Activated T-helper 17 cell treated with anti-CD3 and anti-CD28 coated beads, Interleukin-2, amount 50 U/mL, for 72 hours (primary cell): Measurements from ENCODE around the gene ZNF836. TPM values are rescaled to one million over a fixed set of nuclear protein-coding genes. Genes with fewer than 3 reads are reported as not detected.
A peak's percentile ranks its signal among the peaks of the same experiment; 100 is the strongest.
"Not testable (repeated sequence)": the region's sequence is repeated elsewhere in the genome, so short reads cannot be mapped to it uniquely, and the experiment has no call there.

Source experiments
- ATAC-seq: fragments of 150-1000 bp; cut with Tn5 transposase; replicated peaks from 2 replicates; pipeline ENCODE4 v1.10.0; 2021; ENCODE audit warnings: mild to moderate bottlenecking, moderate library complexity
- H3K27ac Mint-ChIP-seq: one replicate; pipeline ENCODE4 v1.8.0; 2022; ENCODE audit warnings: mixed read lengths
- H3K27me3 Mint-ChIP-seq: one replicate; pipeline ENCODE4 v1.8.0; 2022; ENCODE audit warnings: mixed read lengths
- H3K36me3 Mint-ChIP-seq: one replicate; pipeline ENCODE4 v1.8.0; 2022; ENCODE audit warnings: low read depth, mild to moderate bottlenecking, mixed read lengths
- H3K4me1 Mint-ChIP-seq: one replicate; pipeline ENCODE4 v1.8.0; 2022; ENCODE audit warnings: mixed read lengths
- H3K4me3 Mint-ChIP-seq: one replicate; pipeline ENCODE4 v1.8.0; 2022; ENCODE audit warnings: mild to moderate bottlenecking, mixed read lengths
- H3K9me3 Mint-ChIP-seq: one replicate; pipeline ENCODE4 v1.8.0; 2022; ENCODE audit warnings: mixed read lengths
- total RNA-seq, 2 donors: library from RNA; stranded (reverse); gene quantifications; one replicate each; pipeline ENCODE4 v1.2.3, GENCODE V29; 2022

ZNF836 gene
- 10 to 100 TPM in 1 of 2 donors, 1 to 10 TPM in 1; 8.8 to 15.1 TPM for total RNA-seq

- H3K27me3 Mint-ChIP-seq: no peaks in the 10 kb centered on the region
- peak within 1 kb of the TSS; percentile 90 for H3K27ac Mint-ChIP-seq
- peaks cover 50% of the 10 kb centered on the region for H3K36me3 Mint-ChIP-seq
- no peaks in the 10 kb centered on the region for H3K9me3 Mint-ChIP-seq
- H3K4me3 Mint-ChIP-seq: peak within 1 kb of the TSS; percentile 100
- ATAC-seq: peak; percentile 96
- peaks cover 14% of the 10 kb centered on the region for H3K4me1 Mint-ChIP-seq
Measured at GRCh38 chr19:52171321-52172169, at the start of gene ZNF836. TSS of gene ZNF836 (minus strand) at chr19:52171621. CDS start at chr19:52168072, 3,549 bp downstream.

- no peaks in the 10 kb centered on the region for H3K9me3 Mint-ChIP-seq
- H3K4me3 Mint-ChIP-seq: no peak overlapping the region
- H3K27ac Mint-ChIP-seq: peak overlapping the region; percentile 77
- peaks cover 100% of the 10 kb centered on the region for H3K36me3 Mint-ChIP-seq
- H3K27me3 Mint-ChIP-seq: no peaks in the 10 kb centered on the region
- H3K4me1 Mint-ChIP-seq: peaks cover 6% of the 10 kb centered on the region
- no peak for ATAC-seq
Measured at GRCh38 chr19:52221031-52221430, 49.6 kb upstream of the ZNF836 start.

- H3K9me3 Mint-ChIP-seq: no peaks in the 10 kb centered on the region
- H3K27ac Mint-ChIP-seq: no peak overlapping the region
- peaks cover 6% of the 10 kb centered on the region for H3K4me1 Mint-ChIP-seq
- no peaks in the 10 kb centered on the region for H3K27me3 Mint-ChIP-seq
- H3K4me3 Mint-ChIP-seq: no peak overlapping the region
- peaks cover 100% of the 10 kb centered on the region for H3K36me3 Mint-ChIP-seq
- no peak for ATAC-seq
Measured at GRCh38 chr19:52219611-52220010, 48.2 kb upstream of the ZNF836 start.

- Mint-ChIP-seq H3K27ac (peak overlapping the region; percentile 18), H3K36me3 (peaks cover 100% of the 10 kb centered on the region), H3K4me3 (no peak overlapping the region), H3K4me1 (peaks cover 6% of the 10 kb centered on the region), H3K27me3 (no peaks in the 10 kb centered on the region), H3K9me3 (no peaks in the 10 kb centered on the region)
- no peak for ATAC-seq
Measured at GRCh38 chr19:52217576-52217975, 46.2 kb upstream of the ZNF836 start.

- H3K36me3 Mint-ChIP-seq: peaks cover 100% of the 10 kb centered on the region
- no peaks in the 10 kb centered on the region for H3K27me3 Mint-ChIP-seq
- H3K4me3 Mint-ChIP-seq: no peak overlapping the region
- H3K27ac Mint-ChIP-seq: no peak overlapping the region
- peaks cover 6% of the 10 kb centered on the region for H3K4me1 Mint-ChIP-seq
- no peak for ATAC-seq
- no peaks in the 10 kb centered on the region for H3K9me3 Mint-ChIP-seq
Measured at GRCh38 chr19:52216401-52216800, 45.0 kb upstream of the ZNF836 start.

- H3K9me3 Mint-ChIP-seq: no peaks in the 10 kb centered on the region
Measured at GRCh38 chr19:52214241-52214640, 42.8 kb upstream of the ZNF836 start.

GRCh38 chr19:52212572-52213255, 41.3 kb upstream of the ZNF836 start:
- H3K36me3 Mint-ChIP-seq: peaks cover 99% of the 10 kb centered on the region
- peak overlapping the region; percentile 76 for H3K27ac Mint-ChIP-seq
- no peaks in the 10 kb centered on the region for H3K27me3 Mint-ChIP-seq
- H3K4me1 Mint-ChIP-seq: peaks cover 3% of the 10 kb centered on the region
- ATAC-seq: no peak
- no peaks in the 10 kb centered on the region for H3K9me3 Mint-ChIP-seq
- no peak overlapping the region for H3K4me3 Mint-ChIP-seq

More at GRCh38 chr19:52214241-52214640, 42.8 kb upstream of the ZNF836 start:
- Mint-ChIP-seq H3K4me3 (no peak overlapping the region), H3K4me1 (peaks cover 6% of the 10 kb centered on the region), H3K36me3 (peaks cover 100% of the 10 kb centered on the region), H3K27me3 (no peaks in the 10 kb centered on the region), H3K27ac (no peak overlapping the region)
- no peak for ATAC-seq

- Mint-ChIP-seq H3K27ac (no peak overlapping the region), H3K9me3 (no peaks in the 10 kb centered on the region), H3K27me3 (no peaks in the 10 kb centered on the region), H3K4me1 (peaks cover under 1% of the 10 kb centered on the region), H3K4me3 (no peak overlapping the region), H3K36me3 (peaks cover 99% of the 10 kb centered on the region)
- ATAC-seq: no peak
Measured at GRCh38 chr19:52211926-52212571, 40.6 kb upstream of the ZNF836 start.

GRCh38 chr19:52211203-52211602, 39.8 kb upstream of the ZNF836 start:
- Mint-ChIP-seq H3K27ac (no peak overlapping the region), H3K4me3 (no peak overlapping the region), H3K27me3 (no peaks in the 10 kb centered on the region), H3K36me3 (peaks cover 99% of the 10 kb centered on the region), H3K4me1 (peaks cover 4% of the 10 kb centered on the region), H3K9me3 (no peaks in the 10 kb centered on the region)
- no peak for ATAC-seq

GRCh38 chr19:52206481-52206880, 35.1 kb upstream of the ZNF836 start:
- H3K4me1 Mint-ChIP-seq: peaks cover 24% of the 10 kb centered on the region
- no peak for ATAC-seq
- no peaks in the 10 kb centered on the region for H3K27me3 Mint-ChIP-seq
- no peaks in the 10 kb centered on the region for H3K9me3 Mint-ChIP-seq
- no peak overlapping the region for H3K4me3 Mint-ChIP-seq
- H3K36me3 Mint-ChIP-seq: peaks cover 99% of the 10 kb centered on the region
- no peak overlapping the region for H3K27ac Mint-ChIP-seq

GRCh38 chr19:52200755-52201391, 29.5 kb upstream of the ZNF836 start:
- not testable (repeated sequence) for H3K27ac Mint-ChIP-seq, H3K27me3 Mint-ChIP-seq, H3K9me3 Mint-ChIP-seq, ATAC-seq, H3K4me3 Mint-ChIP-seq
- H3K36me3 Mint-ChIP-seq: peaks cover 79% of the 10 kb centered on the region
- peaks cover 18% of the 10 kb centered on the region for H3K4me1 Mint-ChIP-seq

GRCh38 chr19:52200044-52200443, 28.6 kb upstream of the ZNF836 start:
- ATAC-seq: peak; percentile 21
- Mint-ChIP-seq H3K27me3 (no peaks in the 10 kb centered on the region), H3K4me1 (peaks cover 14% of the 10 kb centered on the region), H3K36me3 (peaks cover 79% of the 10 kb centered on the region), H3K9me3 (no peaks in the 10 kb centered on the region), H3K27ac (no peak overlapping the region), H3K4me3 (no peak overlapping the region)

GRCh38 chr19:52198678-52199077, 27.3 kb upstream of the ZNF836 start:
- H3K4me1 Mint-ChIP-seq: peaks cover 10% of the 10 kb centered on the region
- no peak overlapping the region for H3K27ac Mint-ChIP-seq
- H3K9me3 Mint-ChIP-seq: no peaks in the 10 kb centered on the region
- H3K36me3 Mint-ChIP-seq: peaks cover 79% of the 10 kb centered on the region
- H3K4me3 Mint-ChIP-seq: no peak overlapping the region
- ATAC-seq: no peak
- H3K27me3 Mint-ChIP-seq: no peaks in the 10 kb centered on the region

- H3K4me1 Mint-ChIP-seq: peaks cover 13% of the 10 kb centered on the region
- no peaks in the 10 kb centered on the region for H3K9me3 Mint-ChIP-seq
- H3K27me3 Mint-ChIP-seq: no peaks in the 10 kb centered on the region
- no peak overlapping the region for H3K4me3 Mint-ChIP-seq
- peaks cover 79% of the 10 kb centered on the region for H3K36me3 Mint-ChIP-seq
- no peak for ATAC-seq
- no peak overlapping the region for H3K27ac Mint-ChIP-seq
Measured at GRCh38 chr19:52197964-52198363, 26.5 kb upstream of the ZNF836 start.
